ENCODE measurements around the gene GDF10. TPM values are rescaled to one million over a fixed set of nuclear protein-coding genes. Genes with fewer than 3 reads are reported as not detected.

The GDF10 gene
- total RNA-seq, 4 donors from 2014 or later: 0.48 to 2.4 (median 0.66) TPM

DNA sequence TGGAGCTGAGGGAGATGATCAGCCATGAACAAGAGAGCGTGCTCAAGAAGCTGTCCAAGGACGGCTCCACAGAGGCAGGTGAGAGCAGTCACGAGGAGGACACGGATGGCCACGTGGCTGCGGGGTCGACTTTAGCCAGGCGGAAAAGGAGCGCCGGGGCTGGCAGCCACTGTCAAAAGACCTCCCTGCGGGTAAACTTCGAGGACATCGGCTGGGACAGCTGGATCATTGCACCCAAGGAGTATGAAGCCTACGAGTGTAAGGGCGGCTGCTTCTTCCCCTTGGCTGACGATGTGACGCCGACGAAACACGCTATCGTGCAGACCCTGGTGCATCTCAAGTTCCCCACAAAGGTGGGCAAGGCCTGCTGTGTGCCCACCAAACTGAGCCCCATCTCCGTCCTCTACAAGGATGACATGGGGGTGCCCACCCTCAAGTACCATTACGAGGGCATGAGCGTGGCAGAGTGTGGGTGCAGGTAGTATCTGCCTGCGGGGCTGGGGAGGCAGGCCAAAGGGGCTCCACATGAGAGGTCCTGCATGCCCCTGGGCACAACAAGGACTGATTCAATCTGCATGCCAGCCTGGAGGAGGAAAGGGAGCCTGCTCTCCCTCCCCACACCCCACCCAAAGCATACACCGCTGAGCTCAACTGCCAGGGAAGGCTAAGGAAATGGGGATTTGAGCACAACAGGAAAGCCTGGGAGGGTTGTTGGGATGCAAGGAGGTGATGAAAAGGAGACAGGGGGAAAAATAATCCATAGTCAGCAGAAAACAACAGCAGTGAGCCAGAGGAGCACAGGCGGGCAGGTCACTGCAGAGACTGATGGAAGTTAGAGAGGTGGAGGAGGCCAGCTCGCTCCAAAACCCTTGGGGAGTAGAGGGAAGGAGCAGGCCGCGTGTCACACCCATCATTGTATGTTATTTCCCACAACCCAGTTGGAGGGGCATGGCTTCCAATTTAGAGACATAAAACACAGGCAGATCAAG, 25.6 kb downstream of the GDF10 start:
- no peak for ATAC-seq (ENCODE audit: low FRiP score)
- no peak for DNase-seq (ENCODE audit: low spot score)
- TF ChIP-seq, protein P1, sequence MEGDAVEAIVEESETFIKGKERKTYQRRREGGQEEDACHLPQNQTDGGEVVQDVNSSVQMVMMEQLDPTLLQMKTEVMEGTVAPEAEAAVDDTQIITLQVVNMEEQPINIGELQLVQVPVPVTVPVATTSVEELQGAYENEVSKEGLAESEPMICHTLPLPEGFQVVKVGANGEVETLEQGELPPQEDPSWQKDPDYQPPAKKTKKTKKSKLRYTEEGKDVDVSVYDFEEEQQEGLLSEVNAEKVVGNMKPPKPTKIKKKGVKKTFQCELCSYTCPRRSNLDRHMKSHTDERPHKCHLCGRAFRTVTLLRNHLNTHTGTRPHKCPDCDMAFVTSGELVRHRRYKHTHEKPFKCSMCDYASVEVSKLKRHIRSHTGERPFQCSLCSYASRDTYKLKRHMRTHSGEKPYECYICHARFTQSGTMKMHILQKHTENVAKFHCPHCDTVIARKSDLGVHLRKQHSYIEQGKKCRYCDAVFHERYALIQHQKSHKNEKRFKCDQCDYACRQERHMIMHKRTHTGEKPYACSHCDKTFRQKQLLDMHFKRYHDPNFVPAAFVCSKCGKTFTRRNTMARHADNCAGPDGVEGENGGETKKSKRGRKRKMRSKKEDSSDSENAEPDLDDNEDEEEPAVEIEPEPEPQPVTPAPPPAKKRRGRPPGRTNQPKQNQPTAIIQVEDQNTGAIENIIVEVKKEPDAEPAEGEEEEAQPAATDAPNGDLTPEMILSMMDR (IDR thresholded peaks at IDR 0.05): no peak

DNA sequence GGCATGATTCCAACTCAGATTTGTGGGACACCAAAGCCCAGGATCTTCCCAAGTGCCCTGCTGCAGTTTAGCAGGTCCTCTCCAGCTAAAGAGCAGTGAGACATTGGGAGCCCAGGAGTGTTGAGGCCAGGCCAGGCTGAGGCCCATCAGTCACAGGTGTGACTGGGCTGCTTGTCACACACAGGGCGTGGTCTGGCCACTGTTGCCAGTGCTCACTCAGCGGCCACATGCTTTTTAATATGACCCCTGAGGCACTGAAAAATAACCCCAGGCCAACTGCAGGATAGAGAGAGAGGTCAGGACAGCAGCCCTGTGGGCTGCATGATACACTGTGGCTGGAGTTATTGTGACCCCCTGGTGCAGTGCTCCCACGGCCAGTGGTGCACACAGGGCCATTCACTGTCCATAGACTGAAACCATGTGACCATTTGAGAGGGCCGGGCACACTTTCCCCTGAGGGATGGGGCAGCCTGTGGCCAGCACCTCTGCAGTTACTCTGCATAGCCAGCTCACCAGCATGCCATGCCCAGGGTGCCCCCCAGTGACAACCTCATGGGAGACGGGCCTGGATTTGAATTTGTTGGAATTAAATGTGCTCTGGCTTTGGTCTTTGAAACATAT, 26.4 kb downstream of the GDF10 start:
- ATAC-seq (ENCODE audit: low FRiP score): no peak
- TF ChIP-seq, protein P1 (IDR thresholded peaks at IDR 0.05): no peak
- no peak for DNase-seq (ENCODE audit: low spot score)

DNA sequence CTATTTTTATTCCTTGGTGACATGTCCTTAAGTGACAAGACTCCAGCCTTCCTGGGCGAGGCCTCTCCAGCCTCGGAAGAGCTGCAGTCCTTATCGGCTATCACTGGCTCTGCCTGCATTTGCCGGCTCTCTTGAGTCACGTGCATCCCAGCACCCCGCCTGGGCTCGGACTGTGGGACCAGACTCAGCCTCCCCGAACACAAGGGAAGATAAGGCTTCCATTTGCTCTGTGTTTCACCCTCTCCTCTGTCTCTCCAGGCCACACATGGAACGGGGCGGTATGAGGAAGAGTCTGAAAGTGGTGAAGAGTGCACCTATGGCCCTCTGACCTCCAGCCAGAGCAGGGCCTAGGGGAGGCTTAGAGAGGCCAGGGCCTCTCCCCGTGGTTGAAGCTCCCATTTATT, 26.9 kb downstream of the GDF10 start:
- DNase-seq (ENCODE audit: low spot score): no peak
- TF ChIP-seq, protein P1 (IDR thresholded peaks at IDR 0.05): no peak
- ATAC-seq (ENCODE audit: low FRiP score): no peak

DNA sequence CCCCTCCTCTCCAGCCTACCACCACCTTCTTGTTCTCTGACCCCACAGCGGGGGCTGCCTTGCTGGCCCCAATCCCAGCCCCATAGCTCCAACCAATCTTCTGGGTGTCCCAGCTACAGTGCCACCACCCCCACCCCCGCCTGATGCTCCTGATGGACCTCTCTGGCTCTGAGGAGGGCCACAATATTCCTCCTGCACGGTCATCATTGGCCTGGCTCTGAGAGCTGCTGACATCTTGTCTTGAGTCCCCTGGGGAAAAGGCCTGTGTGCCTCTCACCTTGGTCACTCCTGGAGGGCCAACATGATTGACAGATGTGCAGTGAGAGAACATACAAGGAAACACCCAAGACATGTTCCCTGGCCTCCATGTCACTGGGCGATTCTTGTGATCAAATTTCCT, 29.9 kb downstream of the GDF10 start:
- DNase-seq (ENCODE audit: low spot score): no peak
- no peak for ATAC-seq (ENCODE audit: low FRiP score)
- TF ChIP-seq, protein P1 (IDR thresholded peaks at IDR 0.05): no peak

DNA sequence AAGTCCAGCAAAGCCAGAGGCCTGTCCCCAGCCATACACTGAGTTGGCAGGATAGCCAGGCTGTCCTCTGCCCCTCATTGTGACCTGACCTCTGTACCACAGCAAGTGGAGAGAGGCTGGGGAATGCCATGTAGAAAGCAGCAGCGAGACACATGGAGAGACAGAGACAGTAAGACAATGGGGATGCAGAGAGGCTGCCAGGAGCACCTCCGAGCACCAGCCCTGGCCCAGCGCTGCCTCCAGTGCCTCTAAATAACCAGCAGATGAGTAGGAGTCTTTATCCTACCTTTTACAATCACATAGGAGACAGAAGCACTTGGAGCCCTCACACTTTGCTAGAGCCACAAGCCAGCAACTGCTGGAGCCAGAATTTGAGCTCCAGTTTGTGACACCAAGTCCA, 30.4 kb downstream of the GDF10 start:
- no peak for ATAC-seq (ENCODE audit: low FRiP score)
- TF ChIP-seq, protein P1 (IDR thresholded peaks at IDR 0.05): no peak
- DNase-seq (ENCODE audit: low spot score): no peak

DNA sequence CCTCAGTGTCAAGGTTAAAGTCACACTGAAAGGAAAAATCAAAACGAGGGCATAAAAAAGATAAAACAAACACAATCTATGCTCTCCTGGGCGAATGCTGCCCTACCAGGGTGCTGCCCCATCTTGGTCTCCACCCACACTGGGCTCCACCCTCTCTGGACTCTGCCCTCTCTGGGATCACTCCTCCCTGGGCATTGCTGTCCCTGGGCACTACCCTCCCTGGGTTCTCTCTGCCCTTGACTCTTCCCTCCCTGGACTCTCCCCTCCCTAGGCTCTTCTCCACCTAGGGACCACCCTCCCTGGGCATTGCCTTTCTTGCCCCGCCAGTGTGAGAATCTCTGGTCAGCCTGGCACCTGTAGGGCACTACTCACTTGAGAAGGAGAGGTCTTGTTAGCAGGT, 30.8 kb downstream of the GDF10 start:
- TF ChIP-seq, protein P1 (IDR thresholded peaks at IDR 0.05): no peak
- ATAC-seq (ENCODE audit: low FRiP score): no peak
- DNase-seq (ENCODE audit: low spot score): no peak
